ENCODE results near the gene ENTPD6.

GRCh38 chr20:25199473-25200260 is 4.2 kb downstream of the ENTPD6 start:
- no peak for TF ChIP-seq CTCF (IDR thresholded peaks at IDR 0.05)
- no peak for TF ChIP-seq POLR2A (IDR thresholded peaks at IDR 0.05)

Data from heart left ventricle (tissue), 13 donors.